Stomach (tissue), 9 donors: ENCODE data around the gene ACOXL. TPM values are rescaled to one million over a fixed set of nuclear protein-coding genes. Genes with fewer than 3 reads are reported as not detected.

ENCODE experiments used
- DNase-seq, 2 donors: peaks; one replicate each; pipeline versions ENCODE4 v3.0.0 to v3.0.0-alpha.2; 2013 to 2019
- H3K27ac ChIP-seq, 5 donors: fragments of 200-600 bp in 4 of 5; sonication (generic) in 4 of 5; one replicate each; pipeline ENCODE4 v1.5.1; 2013 to 2019; ENCODE audit warnings: mild to moderate bottlenecking in 1 of 5, moderate library complexity in 1 of 5
- H3K27me3 ChIP-seq, 3 donors: fragments of 200-600 bp; sonication (generic); one replicate each; pipeline ENCODE4 v1.5.1; 2017 to 2019; ENCODE audit warnings: mixed run types in 1 of 3
- H3K36me3 ChIP-seq, 4 donors: fragments of 200-600 bp; sonication (generic); 1 replicate in 3 of 4; 2 replicates in 1 of 4; pipeline ENCODE4 v1.5.1; 2016 to 2019
- H3K4me1 ChIP-seq, 4 donors: fragments of 200-600 bp; sonication (generic); one replicate each; pipeline ENCODE4 v1.5.1; 2016 to 2019
- H3K4me3 ChIP-seq, 4 donors: fragments of 200-600 bp; sonication (generic) in 3 of 4; one replicate each; pipeline ENCODE4 v1.5.1; 2016 to 2019; ENCODE audit warnings: mild to moderate bottlenecking in 1 of 4
- H3K9me3 ChIP-seq, 4 donors: fragments of 200-600 bp; sonication (generic); one replicate each; pipeline ENCODE4 v1.5.1; 2016 to 2019
- EP300 ChIP-seq: sonication (generic); formaldehyde crosslinking; IDR thresholded peaks from one replicate; pipeline ENCODE4 v1.6.1; 2017; ENCODE audit warnings: antibody characterized with exemption
- POLR2A ChIP-seq, 4 donors: fragments of 450-650 bp; IDR thresholded peaks; one replicate each; pipeline ENCODE4 v1.6.1; 2016; ENCODE audit warnings: antibody characterized with exemption in 4 of 4, control low read depth in 2 of 4, mild to moderate bottlenecking in 1 of 4, moderate library complexity in 1 of 4
- POLR2AphosphoS5 ChIP-seq, 3 donors: sonication (generic); formaldehyde crosslinking; IDR thresholded peaks; one replicate each; pipeline ENCODE4 v1.6.1; 2016; ENCODE audit warnings: antibody characterized with exemption in 3 of 3
- WGBS, 5 donors: extraction: QIAGEN DNeasy Blood & Tissue Kit in 3 of 5; methylation state at CpG; one replicate each; pipeline versions ENCODE4 v1.1.5 to v1.1.7; 2013 to 2018; 5-methylcytosine and 5-hydroxymethylcytosine counted together
- intact Hi-C: fragments of 100-400 bp; cut with DNase I; formaldehyde crosslinking; loops from one replicate; pipeline ENCODE4 v1.15.1; 2023; ENCODE audit warnings: low total_unique reads
- polyA plus RNA-seq, 3 donors: library from polyadenylated mRNA; stranded (reverse); fragments of 200-250 nt; gene quantifications; one replicate each; pipeline ENCODE4 v1.2.3, GENCODE V29; 2013
- total RNA-seq, 5 donors: library from RNA; depleted of rRNA; stranded (reverse); fragments of >200 nt; gene quantifications; one replicate each; pipeline versions ENCODE4 v1.1.0 to v1.2.3, GENCODE V29; 2014 to 2016
- TF ChIP-seq, protein P1 (sequence below), 7 experiments: fragments of 450-650 bp in 4 of 7; fragments of 200-600 bp in 3 of 7; sonication (generic) in 3 of 7; IDR thresholded peaks; one replicate each; pipeline ENCODE4 v1.5.1; 2016 to 2019; ENCODE audit warnings: antibody characterized with exemption in 7 of 7, control low read depth in 2 of 7, mild to moderate bottlenecking in 1 of 7
- donor health status: healthy with polysubstance abuse.
- donor health status: Bipolar disorder and iron deficiency.
- donor health status: healthy.

The ACOXL gene
- total and polyA plus RNA-seq, 8 donors = 0.10 to 1.3 (median 0.45) TPM; not detected in 3

DNA sequence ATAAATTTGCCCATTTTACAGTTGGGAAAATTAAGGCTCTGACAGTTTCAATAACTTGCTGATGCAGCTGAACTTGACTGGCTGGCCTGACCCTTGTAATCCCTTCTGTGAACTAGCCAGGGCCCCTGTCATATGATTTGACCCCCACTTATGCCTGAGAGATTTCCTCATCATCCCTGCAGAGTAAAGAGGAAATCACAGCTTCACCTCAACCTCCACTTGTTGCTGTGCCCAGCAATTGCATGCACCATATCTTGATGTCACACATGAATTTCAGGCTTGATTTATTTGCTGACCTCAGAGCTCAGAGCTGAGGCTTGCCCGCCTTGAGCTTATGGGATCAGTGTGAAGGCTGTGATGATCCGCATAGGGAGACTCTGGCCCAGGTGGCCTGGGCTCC lies 108.1 kb downstream of the ACOXL start:
- TF ChIP-seq, protein P1, sequence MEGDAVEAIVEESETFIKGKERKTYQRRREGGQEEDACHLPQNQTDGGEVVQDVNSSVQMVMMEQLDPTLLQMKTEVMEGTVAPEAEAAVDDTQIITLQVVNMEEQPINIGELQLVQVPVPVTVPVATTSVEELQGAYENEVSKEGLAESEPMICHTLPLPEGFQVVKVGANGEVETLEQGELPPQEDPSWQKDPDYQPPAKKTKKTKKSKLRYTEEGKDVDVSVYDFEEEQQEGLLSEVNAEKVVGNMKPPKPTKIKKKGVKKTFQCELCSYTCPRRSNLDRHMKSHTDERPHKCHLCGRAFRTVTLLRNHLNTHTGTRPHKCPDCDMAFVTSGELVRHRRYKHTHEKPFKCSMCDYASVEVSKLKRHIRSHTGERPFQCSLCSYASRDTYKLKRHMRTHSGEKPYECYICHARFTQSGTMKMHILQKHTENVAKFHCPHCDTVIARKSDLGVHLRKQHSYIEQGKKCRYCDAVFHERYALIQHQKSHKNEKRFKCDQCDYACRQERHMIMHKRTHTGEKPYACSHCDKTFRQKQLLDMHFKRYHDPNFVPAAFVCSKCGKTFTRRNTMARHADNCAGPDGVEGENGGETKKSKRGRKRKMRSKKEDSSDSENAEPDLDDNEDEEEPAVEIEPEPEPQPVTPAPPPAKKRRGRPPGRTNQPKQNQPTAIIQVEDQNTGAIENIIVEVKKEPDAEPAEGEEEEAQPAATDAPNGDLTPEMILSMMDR (IDR thresholded peaks at IDR 0.05) = no peak
- no peak for TF ChIP-seq POLR2AphosphoS5 (IDR thresholded peaks at IDR 0.05)
- no peak for TF ChIP-seq POLR2A (IDR thresholded peaks at IDR 0.05)
- TF ChIP-seq EP300 = no peak
- H3K27me3 ChIP-seq = no peaks in the 10 kb centered on the region
- no peaks in the 10 kb centered on the region for H3K9me3 ChIP-seq
- H3K4me1 ChIP-seq = no peaks in the 10 kb centered on the region
- H3K4me3 ChIP-seq = no peak overlapping the region
- H3K27ac ChIP-seq = no peak overlapping the region
- no peak for DNase-seq
- WGBS, 5 donors = 67 to 95% (median 76%) methylated on average over 1 to 2 of the region's 2 CpGs
- intact Hi-C loops = no loop called here
- H3K36me3 ChIP-seq = no peaks in the 10 kb centered on the region

DNA sequence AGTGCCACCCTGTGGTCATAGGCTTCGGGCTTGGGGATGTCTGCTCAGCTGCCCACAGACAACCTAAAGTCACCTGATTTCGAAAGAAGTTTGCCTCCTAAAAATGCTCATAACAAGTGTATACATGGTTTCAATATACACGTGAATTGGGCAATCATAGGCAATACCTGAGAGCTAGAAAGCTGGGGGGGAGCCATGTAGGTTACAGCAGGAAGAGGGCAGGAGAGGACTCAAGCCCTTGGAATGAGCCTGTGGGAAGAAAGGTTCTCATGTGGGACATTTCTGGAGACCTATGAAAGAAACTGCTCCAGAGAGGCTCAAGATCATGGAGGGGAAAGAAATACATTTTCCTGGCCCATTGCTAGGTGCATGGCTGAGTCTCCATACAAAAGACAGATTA lies 109.7 kb downstream of the ACOXL start:
- 70 to 77% (median 74%) methylated on average over 3 of the region's 3 CpGs for WGBS, 5 donors
- Histone ChIP-seq H3K4me3 (no peak overlapping the region), H3K9me3 (no peaks in the 10 kb centered on the region), H3K27ac (no peak overlapping the region), H3K4me1 (no peaks in the 10 kb centered on the region), H3K27me3 (no peaks in the 10 kb centered on the region), H3K36me3 (no peaks in the 10 kb centered on the region)
- TF ChIP-seq POLR2AphosphoS5 (IDR thresholded peaks at IDR 0.05) = no peak
- TF ChIP-seq, protein P1 (IDR thresholded peaks at IDR 0.05) = no peak
- TF ChIP-seq POLR2A (IDR thresholded peaks at IDR 0.05) = no peak
- TF ChIP-seq EP300 = no peak
- no peak for DNase-seq
- intact Hi-C loops = no loop called here

DNA sequence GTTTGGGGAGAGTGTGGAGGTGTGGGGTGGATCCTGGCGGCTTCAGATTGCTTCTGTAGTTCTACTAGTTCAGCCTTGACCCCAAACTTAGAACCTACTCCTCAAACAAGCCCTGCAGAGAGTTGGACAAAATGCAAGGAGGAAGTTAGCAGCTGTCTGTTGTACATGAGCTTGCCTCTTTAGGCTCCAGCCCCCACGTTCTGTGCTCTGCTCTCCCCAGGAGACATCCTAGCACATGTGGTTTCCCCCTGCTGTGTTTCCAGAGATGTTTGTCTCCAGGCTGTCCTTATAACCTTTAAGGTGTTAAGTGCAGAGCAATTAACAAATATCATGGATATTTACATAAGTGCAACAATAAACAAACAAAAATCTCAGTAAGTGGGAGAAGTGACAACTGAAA lies 111.1 kb downstream of the ACOXL start:
- H3K27me3 ChIP-seq = no peaks in the 10 kb centered on the region
- WGBS, 5 donors = 60 to 73% (median 63%) methylated on average over 2 of the region's 2 CpGs
- TF ChIP-seq, protein P1 (IDR thresholded peaks at IDR 0.05) = no peak
- TF ChIP-seq POLR2A (IDR thresholded peaks at IDR 0.05) = no peak
- no peak for TF ChIP-seq EP300
- TF ChIP-seq POLR2AphosphoS5 (IDR thresholded peaks at IDR 0.05) = no peak
- H3K27ac ChIP-seq = no peak overlapping the region
- no peaks in the 10 kb centered on the region for H3K4me1 ChIP-seq
- H3K36me3 ChIP-seq = no peaks in the 10 kb centered on the region
- intact Hi-C loops = no loop called here
- H3K4me3 ChIP-seq = no peak overlapping the region
- no peaks in the 10 kb centered on the region for H3K9me3 ChIP-seq
- DNase-seq = no peak

DNA sequence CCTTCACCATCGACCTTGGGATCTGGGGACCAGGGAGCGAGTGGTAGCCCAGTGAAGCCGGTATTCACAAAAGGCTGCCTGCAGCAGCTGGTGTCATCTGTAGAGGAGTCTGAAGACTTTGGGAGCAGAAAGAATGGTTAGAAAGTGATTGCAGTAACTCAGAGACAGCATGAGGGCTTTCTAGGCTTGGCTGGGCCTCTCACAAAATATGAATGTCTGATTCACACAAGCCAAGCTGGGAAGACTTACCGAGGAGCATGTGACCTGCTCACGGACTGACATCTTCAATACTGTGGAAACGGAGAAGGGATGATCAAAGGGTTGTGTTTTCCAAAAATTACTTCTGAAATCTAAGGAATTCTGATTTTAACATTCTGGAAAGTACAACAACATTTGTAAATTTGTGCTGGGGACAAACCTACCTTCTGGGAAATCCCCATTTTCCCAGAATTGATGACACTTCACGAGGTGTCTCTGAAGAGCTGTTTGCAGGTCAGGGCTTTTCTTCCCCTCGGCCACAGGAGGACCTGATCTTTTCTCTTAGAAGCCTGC lies 111.7 kb downstream of the ACOXL start:
- Histone ChIP-seq H3K4me1 (no peaks in the 10 kb centered on the region), H3K36me3 (no peaks in the 10 kb centered on the region), H3K9me3 (no peaks in the 10 kb centered on the region), H3K27me3 (no peaks in the 10 kb centered on the region), H3K27ac (no peak overlapping the region), H3K4me3 (no peak overlapping the region)
- 68 to 79% (median 74%) methylated on average over 8 of the region's 8 CpGs for WGBS, 5 donors
- no peak for DNase-seq
- TF ChIP-seq POLR2AphosphoS5 (IDR thresholded peaks at IDR 0.05) = no peak
- no peak for TF ChIP-seq POLR2A (IDR thresholded peaks at IDR 0.05)
- TF ChIP-seq, protein P1 (IDR thresholded peaks at IDR 0.05) = no peak
- TF ChIP-seq EP300 = no peak
- intact Hi-C loops = no loop called here
